Anterior cingulate cortex (tissue), 58 donors: ENCODE measurements around the gene MR1.
A peak's percentile ranks its signal among the peaks of the same experiment; 100 is the strongest.

ENCODE experiments used
- DNase-seq, 58 donors: peaks; one replicate each; lab custom pipeline; 2025; lab: John Stamatoyannopoulos, UW

The MR1 gene

GRCh38 chr1:181104790-181105133 is 71.0 kb downstream of the MR1 start:
- peak in 10 of 58 donors; percentile 20 to 69 (median 56) for DNase-seq

GRCh38 chr1:181105134-181106021 is 71.6 kb downstream of the MR1 start:
- peak in 57 of 58 donors; percentile 35 to 96 (median 86) for DNase-seq

GRCh38 chr1:181106022-181106312 is 72.2 kb downstream of the MR1 start:
- no peak for DNase-seq

GRCh38 chr1:181106479-181106878 is 72.7 kb downstream of the MR1 start:
- DNase-seq = no peak

GRCh38 chr1:181107711-181108110 is 73.9 kb downstream of the MR1 start:
- DNase-seq = no peak

- no peak for DNase-seq
Observed at GRCh38 chr1:181108304-181108867, 74.6 kb downstream of the MR1 start.

GRCh38 chr1:181110013-181110412 is 76.2 kb downstream of the MR1 start:
- DNase-seq = no peak
